RWPE2 (cell line): ENCODE results near the gene CDKN2B-AS1.

Source experiments
- ATAC-seq: fragments of 200-7000 bp; cut with Tn5 transposase; 3 replicates; pipeline ENCODE4 v1.9.1; 2021; ENCODE audit warnings: low read depth
- DNase-seq: peaks from one replicate; pipeline ENCODE4 v3.0.0-alpha.2; 2020; ENCODE audit warnings: low spot score
- H3K27ac ChIP-seq: fragments of 450-650 bp; 2 replicates; pipeline ENCODE4 v1.5.1; 2017; ENCODE audit warnings: mild to moderate bottlenecking; ENCODE audit not compliant: poor library complexity, severe bottlenecking
- H3K27me3 ChIP-seq: fragments of 250-450 bp; sonication (Bioruptor Pico); 2 replicates; pipeline ENCODE4 v1.5.1; 2021; ENCODE audit warnings: mild to moderate bottlenecking, moderate library complexity; ENCODE audit not compliant: insufficient read depth, poor library complexity, severe bottlenecking
- H3K36me3 ChIP-seq: fragments of 250-450 bp; sonication (Bioruptor Pico); 2 replicates; pipeline ENCODE4 v1.5.1; 2020; ENCODE audit warnings: low read depth, mild to moderate bottlenecking, moderate library complexity
- H3K4me1 ChIP-seq: fragments of 250-450 bp; sonication (Bioruptor Pico); 2 replicates; pipeline ENCODE4 v1.5.1; 2021; ENCODE audit warnings: mild to moderate bottlenecking, moderate library complexity; ENCODE audit not compliant: insufficient read depth, poor library complexity, severe bottlenecking
- H3K4me3 ChIP-seq: fragments of 250-450 bp; sonication (Bioruptor Pico); 2 replicates; pipeline ENCODE4 v1.5.1; 2021; ENCODE audit warnings: mild to moderate bottlenecking, moderate library complexity; ENCODE audit not compliant: severe bottlenecking
- H3K9me3 ChIP-seq: fragments of 250-450 bp; sonication (Bioruptor Pico); 2 replicates; pipeline ENCODE4 v1.5.1; 2021; ENCODE audit warnings: mild to moderate bottlenecking, moderate library complexity; ENCODE audit not compliant: severe bottlenecking
- TF ChIP-seq, protein P1 (sequence below): fragments of 450-650 bp; IDR thresholded peaks from one replicate; pipeline ENCODE4 v1.5.1; 2017; ENCODE audit warnings: mild to moderate bottlenecking, moderate library complexity; ENCODE audit not compliant: poor library complexity, severe bottlenecking

Gene CDKN2B-AS1

DNA sequence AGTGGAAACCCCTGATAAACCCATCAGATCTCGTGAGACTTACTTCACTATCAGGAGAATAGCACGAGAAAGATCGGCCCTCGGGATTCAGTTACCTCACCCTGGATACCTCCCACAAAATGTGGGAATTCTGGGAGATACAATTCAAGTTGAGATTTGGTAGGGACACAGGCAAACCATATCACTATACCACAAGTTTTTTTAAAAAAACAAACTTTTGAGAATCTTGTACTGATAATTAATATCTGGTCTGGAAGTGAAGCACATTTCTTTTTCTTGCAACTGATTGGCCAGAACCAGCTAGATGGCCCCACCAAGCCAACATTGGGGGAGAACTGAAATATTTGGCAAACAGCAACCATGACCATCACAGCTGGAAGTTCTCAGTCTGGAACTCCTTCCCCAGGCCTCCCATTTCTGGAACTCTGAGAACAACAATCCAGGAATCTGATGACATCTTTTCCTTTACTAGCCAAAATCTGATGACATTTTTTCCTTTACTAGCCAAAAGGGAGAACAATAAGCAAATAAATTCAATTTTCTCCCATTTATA, 66.3 kb downstream of the CDKN2B-AS1 start:
- Histone ChIP-seq H3K27ac (no peak overlapping the region), H3K4me1 (no peaks in the 10 kb centered on the region), H3K27me3 (no peaks in the 10 kb centered on the region), H3K9me3 (no peaks in the 10 kb centered on the region), H3K4me3 (no peak overlapping the region), H3K36me3 (peaks cover 17% of the 10 kb centered on the region)
- ATAC-seq = no peak
- DNase-seq = no peak
- TF ChIP-seq, protein P1, sequence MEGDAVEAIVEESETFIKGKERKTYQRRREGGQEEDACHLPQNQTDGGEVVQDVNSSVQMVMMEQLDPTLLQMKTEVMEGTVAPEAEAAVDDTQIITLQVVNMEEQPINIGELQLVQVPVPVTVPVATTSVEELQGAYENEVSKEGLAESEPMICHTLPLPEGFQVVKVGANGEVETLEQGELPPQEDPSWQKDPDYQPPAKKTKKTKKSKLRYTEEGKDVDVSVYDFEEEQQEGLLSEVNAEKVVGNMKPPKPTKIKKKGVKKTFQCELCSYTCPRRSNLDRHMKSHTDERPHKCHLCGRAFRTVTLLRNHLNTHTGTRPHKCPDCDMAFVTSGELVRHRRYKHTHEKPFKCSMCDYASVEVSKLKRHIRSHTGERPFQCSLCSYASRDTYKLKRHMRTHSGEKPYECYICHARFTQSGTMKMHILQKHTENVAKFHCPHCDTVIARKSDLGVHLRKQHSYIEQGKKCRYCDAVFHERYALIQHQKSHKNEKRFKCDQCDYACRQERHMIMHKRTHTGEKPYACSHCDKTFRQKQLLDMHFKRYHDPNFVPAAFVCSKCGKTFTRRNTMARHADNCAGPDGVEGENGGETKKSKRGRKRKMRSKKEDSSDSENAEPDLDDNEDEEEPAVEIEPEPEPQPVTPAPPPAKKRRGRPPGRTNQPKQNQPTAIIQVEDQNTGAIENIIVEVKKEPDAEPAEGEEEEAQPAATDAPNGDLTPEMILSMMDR = no peak

DNA sequence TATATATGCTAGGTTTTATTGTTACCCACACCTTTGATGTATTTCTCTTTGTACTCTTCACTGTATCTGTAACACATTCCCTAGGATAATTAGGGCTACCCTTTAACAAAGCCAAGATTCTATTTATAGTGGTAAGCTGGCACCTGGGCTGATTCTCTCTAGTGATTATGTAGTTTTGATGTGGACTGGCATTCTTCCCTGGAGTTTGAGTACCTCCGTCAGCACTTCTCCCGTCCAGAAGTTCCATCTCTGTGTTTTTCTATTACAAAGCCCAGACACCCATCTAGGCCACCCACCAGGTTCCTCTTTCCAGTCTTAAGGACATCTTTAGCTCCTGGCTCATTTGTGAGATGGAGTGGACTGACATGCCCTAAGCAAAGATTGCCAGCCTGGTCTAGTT, 70.4 kb downstream of the CDKN2B-AS1 start:
- no peak overlapping the region for H3K27ac ChIP-seq
- no peak for ATAC-seq
- no peaks in the 10 kb centered on the region for H3K27me3 ChIP-seq

GRCh38 chr9:22065431-22066200, 71.0 kb downstream of the CDKN2B-AS1 start:
- Histone ChIP-seq H3K9me3 (no peaks in the 10 kb centered on the region), H3K4me1 (no peaks in the 10 kb centered on the region), H3K36me3 (no peaks in the 10 kb centered on the region; the same call in 1 of the 2 replicates), H3K27ac (no peak overlapping the region), H3K4me3 (no peak overlapping the region), H3K27me3 (no peaks in the 10 kb centered on the region)
- DNase-seq (no peak), ATAC-seq (no peak)
- TF ChIP-seq, protein P1 = no peak

More for the DNA sequence above, 70.4 kb downstream of the CDKN2B-AS1 start:
- Histone ChIP-seq H3K9me3 (no peaks in the 10 kb centered on the region), H3K36me3 (no peaks in the 10 kb centered on the region; the same call in 1 of the 2 replicates), H3K4me1 (no peaks in the 10 kb centered on the region), H3K4me3 (no peak overlapping the region)
- TF ChIP-seq, protein P1 = no peak
- no peak for DNase-seq

GRCh38 chr9:22067196-22067595, 72.6 kb downstream of the CDKN2B-AS1 start:
- H3K36me3 ChIP-seq = no peaks in the 10 kb centered on the region
- H3K4me3 ChIP-seq = no peak overlapping the region
- ATAC-seq (no peak), DNase-seq (no peak)
- TF ChIP-seq, protein P1 = no peak
- no peak overlapping the region for H3K27ac ChIP-seq
- no peaks in the 10 kb centered on the region for H3K9me3 ChIP-seq
- H3K4me1 ChIP-seq = no peaks in the 10 kb centered on the region
- no peaks in the 10 kb centered on the region for H3K27me3 ChIP-seq

GRCh38 chr9:22068369-22068768, 73.8 kb downstream of the CDKN2B-AS1 start:
- TF ChIP-seq, protein P1 = no peak
- DNase-seq (no peak), ATAC-seq (no peak)
- no peaks in the 10 kb centered on the region for H3K4me1 ChIP-seq
- no peaks in the 10 kb centered on the region for H3K36me3 ChIP-seq
- H3K27ac ChIP-seq = no peak overlapping the region
- no peaks in the 10 kb centered on the region for H3K27me3 ChIP-seq
- no peak overlapping the region for H3K4me3 ChIP-seq
- no peaks in the 10 kb centered on the region for H3K9me3 ChIP-seq
